GM12878 (cell line): ENCODE results near the gene RPL34.

Experiments used
- CEBPB ChIP-seq, 2 experiments: fragments of 150-350 bp in 1 of 2; IDR thresholded peaks; 2 replicates each; pipeline ENCODE4 v1.6.1; 2012 to 2014; ENCODE audit warnings: low read depth in 2 of 2, low read length in 2 of 2, borderline replicate concordance in 1 of 2, inconsistent platforms in 1 of 2
- CHD1 ChIP-seq: IDR thresholded peaks from 2 replicates; pipeline ENCODE4 v1.6.1; 2012; ENCODE audit warnings: low read depth, low read length, improper control_type of control experiment
- CTCF ChIP-seq, 3 experiments: IDR thresholded peaks in 2 of 3; conservative IDR thresholded peaks in 1 of 3; 2 replicates each; pipeline ENCODE4 v1.5.1; 2011; ENCODE audit warnings: low read depth in 3 of 3, low read length in 3 of 3, mild to moderate bottlenecking in 3 of 3, control low read depth in 2 of 3, moderate library complexity in 2 of 3, inconsistent platforms in 1 of 3, mixed read lengths in 1 of 3; ENCODE audit not compliant: control insufficient read depth in 2 of 3, insufficient read depth in 1 of 3; ENCODE audit errors: extremely low read depth in 1 of 3
- ETV6 ChIP-seq, 2 experiments: fragments of 450-650 bp in 1 of 2; IDR thresholded peaks in 1 of 2; conservative IDR thresholded peaks in 1 of 2; 2 replicates each; pipeline ENCODE4 v1.6.1; 2014; ENCODE audit warnings: antibody characterized with exemption in 1 of 2, borderline replicate concordance in 1 of 2, low read depth in 1 of 2, mild to moderate bottlenecking in 1 of 2, moderate library complexity in 1 of 2
- GABPA ChIP-seq: IDR thresholded peaks from 2 replicates; pipeline ENCODE4 v1.6.1; 2014; ENCODE audit warnings: antibody characterized with exemption, low read depth, mild to moderate bottlenecking, inconsistent platforms
- HCFC1 ChIP-seq: fragments of 150-350 bp; IDR thresholded peaks from 2 replicates; pipeline ENCODE4 v1.6.1; 2014; ENCODE audit warnings: low read length
- MAX ChIP-seq: IDR thresholded peaks from 2 replicates; pipeline ENCODE4 v1.6.1; 2012; ENCODE audit warnings: low read depth, low read length, improper control_type of control experiment
- NBN ChIP-seq: fragments of 450-650 bp; IDR thresholded peaks from 2 replicates; pipeline ENCODE4 v1.6.1; 2016
- NFXL1 ChIP-seq: fragments of 450-650 bp; IDR thresholded peaks from 2 replicates; pipeline ENCODE4 v1.6.1; 2017; ENCODE audit warnings: antibody characterized with exemption, mild to moderate bottlenecking, borderline replicate concordance
- POLR2A ChIP-seq: IDR thresholded peaks from 2 replicates; pipeline ENCODE4 v1.6.1; 2011; ENCODE audit warnings: low read depth, mild to moderate bottlenecking, low read length
- RB1 ChIP-seq: fragments of 450-650 bp; formaldehyde crosslinking; IDR thresholded peaks from 2 replicates; pipeline ENCODE4 v1.6.1; 2017; ENCODE audit warnings: mild to moderate bottlenecking, borderline replicate concordance
- SIN3A ChIP-seq: IDR thresholded peaks from 2 replicates; pipeline ENCODE4 v1.6.1; 2012; ENCODE audit warnings: low read depth, low read length, improper control_type of control experiment
- TAF1 ChIP-seq: IDR thresholded peaks from 2 replicates; pipeline ENCODE4 v1.6.1; 2011; ENCODE audit warnings: mild to moderate bottlenecking, low read depth, low read length, borderline replicate concordance
- TBL1XR1 ChIP-seq: IDR thresholded peaks from 2 replicates; pipeline ENCODE4 v1.6.1; 2012; ENCODE audit warnings: low read depth, low read length, improper control_type of control experiment

GRCh38 chr4:108635070-108635655, 14.8 kb downstream of the RPL34 start:
- TF ChIP-seq CHD1 (no peak), CTCF (IDR thresholded peaks at IDR 0.05 in 2 of 3, conservative IDR thresholded peaks at IDR 0.05 in 1 of 3; ENCODE audit: control insufficient read depth in 2 of 3, extremely low read depth in 1 of 3, insufficient read depth in 1 of 3, low read depth in 3 of 3, low read length in 3 of 3) (no peak), GABPA (no peak), TAF1 (no peak), NBN (no peak), CEBPB (IDR thresholded peaks at IDR 0.05; ENCODE audit: borderline replicate concordance in 1 of 2, low read depth in 2 of 2, low read length in 2 of 2) (no peak), POLR2A (no peak), RB1 (no peak), HCFC1 (no peak), MAX (no peak), SIN3A (no peak), ETV6 (conservative IDR thresholded peaks at IDR 0.05 in 1 of 2, IDR thresholded peaks at IDR 0.05 in 1 of 2; ENCODE audit: borderline replicate concordance in 1 of 2, low read depth in 1 of 2) (no peak), NFXL1 (no peak), TBL1XR1 (no peak)
